Colon (tissue), 2 donors: ENCODE results near the gene FANCC.

ENCODE experiments used
- FAIRE-seq: peaks from 2 replicates; lab custom pipeline; 2012; peaks lifted over from hg19 to GRCh38; lab: Jason Lieb, UNC
- donor health status: control.
- donor health status: control.

Gene FANCC

DNA sequence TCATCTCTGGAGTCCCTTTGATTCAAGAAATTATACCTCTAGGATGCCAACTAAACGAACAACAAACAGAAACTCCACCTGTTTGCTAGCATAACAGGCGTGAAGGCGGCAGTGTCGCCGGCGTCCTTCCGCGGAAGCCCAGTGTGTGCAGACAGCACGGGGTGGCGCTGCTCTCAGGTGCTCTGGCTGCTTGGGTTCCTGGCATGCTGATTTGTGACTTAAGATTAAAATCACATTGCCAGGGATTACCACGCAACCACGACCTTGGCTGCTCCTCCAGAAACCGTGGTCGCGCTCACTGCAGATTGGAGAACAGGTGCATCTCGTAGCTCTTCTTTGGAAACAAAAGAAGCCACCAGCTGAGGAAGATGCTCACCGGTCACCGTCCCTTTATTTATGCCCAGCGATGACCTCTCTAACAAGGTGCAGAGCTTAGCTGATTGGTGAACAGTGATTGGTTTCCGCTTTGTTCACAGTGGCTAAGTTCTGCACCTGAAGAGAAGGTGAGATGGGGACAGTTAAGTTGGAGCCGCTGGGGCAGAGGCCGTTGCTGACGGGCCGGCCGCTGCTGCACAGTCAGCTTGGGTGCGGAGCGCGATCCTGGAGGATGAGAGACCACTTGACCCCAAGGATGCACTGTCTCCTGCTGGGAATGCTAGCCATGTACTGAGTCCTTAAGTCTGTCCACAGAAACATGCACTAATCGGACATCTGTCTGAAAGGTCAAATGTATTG lies 232.3 kb downstream of the FANCC start:
- FAIRE-seq, result no peak

DNA sequence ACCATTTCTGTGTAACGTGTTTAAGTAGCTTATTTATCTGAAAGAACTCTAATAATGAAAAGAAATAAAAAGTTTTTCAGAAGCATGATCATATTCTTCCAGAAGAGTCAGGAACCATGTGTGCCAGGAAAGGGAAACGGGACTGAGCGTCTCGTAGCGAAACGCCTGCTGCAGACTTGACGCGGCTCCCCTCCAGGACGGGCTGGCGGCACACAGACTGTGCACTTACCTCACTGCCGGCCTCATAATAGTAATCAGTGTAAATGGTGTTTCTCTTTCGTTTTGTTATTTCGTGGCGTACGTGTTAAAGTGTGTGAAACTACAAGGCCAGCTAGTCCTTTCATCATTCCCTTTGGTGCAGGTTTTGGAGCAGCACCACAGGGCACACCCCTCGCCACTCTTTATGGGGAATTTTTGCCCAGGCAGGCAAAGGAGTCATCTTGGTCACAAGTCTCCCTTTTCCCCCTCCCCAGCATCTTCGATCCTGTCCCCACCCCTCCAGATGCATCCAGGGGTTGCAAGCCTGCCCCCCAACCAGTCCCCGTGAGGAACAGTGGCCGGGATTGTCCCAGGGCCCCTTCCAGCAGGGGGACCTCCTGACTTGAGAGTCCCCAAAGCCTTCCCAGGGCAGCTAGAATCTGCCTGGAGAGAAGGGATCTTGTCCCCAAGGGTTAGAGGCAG lies 233.1 kb downstream of the FANCC start:
- no peak for FAIRE-seq

GRCh38 chr9:95083086-95083768 lies 234.3 kb downstream of the FANCC start:
- no peak for FAIRE-seq

GRCh38 chr9:95082401-95083084 lies 235.0 kb downstream of the FANCC start:
- no peak for FAIRE-seq

GRCh38 chr9:95081998-95082397 lies 235.5 kb downstream of the FANCC start:
- no peak for FAIRE-seq

DNA sequence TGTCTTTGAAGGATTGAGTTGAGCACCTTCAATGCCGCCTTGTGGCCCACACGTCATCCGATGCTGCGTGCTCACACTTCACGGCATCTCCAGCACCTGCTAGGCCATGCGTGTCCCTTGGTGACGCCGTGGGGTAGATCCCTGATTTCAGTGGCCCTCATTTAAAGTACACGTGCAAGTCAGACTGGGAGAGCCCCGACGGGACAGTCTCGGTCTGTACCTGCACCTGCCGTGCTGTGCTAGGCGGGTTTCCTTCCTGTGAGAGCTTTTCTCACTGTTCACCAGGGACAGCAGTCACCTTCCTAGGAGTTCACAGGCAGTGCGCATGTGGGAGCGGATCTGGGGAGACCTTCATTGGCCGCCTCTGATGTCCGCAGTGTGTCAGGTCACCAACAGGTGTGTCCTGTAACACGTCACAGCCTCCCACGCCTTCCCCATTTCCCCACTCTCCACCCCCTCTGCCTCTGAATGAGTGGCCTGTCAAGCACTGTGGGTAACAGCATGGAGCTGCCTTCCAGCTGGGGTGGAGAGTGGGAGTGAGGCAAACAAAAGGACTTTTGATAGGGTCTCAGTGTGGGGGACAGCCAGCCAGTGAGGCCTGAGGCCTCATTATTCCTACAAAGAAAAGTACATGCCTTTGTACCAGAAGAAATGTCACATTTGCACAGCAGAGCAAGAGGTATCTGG lies 236.4 kb downstream of the FANCC start:
- FAIRE-seq, result no peak

DNA sequence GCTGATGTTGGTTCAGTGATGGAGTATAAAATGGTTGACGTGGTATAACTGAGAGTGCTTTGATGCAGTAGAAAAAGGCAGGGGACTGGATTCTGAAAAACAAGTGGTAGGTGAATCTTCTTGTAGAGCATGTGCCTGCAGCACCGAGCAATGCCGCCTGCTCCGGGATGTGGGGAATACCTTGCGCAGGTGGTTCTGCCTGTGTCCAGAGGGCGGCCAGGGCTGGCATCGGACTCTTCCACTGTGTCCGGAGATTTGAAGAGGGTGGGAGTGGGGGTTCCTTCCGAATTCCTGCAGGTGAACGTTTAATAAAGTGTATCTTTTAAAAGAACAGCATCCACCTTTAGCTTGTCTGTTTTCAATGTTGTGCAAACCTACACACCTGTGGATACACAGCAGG lies 238.0 kb downstream of the FANCC start:
- no peak for FAIRE-seq

- no peak for FAIRE-seq
Measured at GRCh38 chr9:95078939-95079338, 238.6 kb downstream of the FANCC start.

- no peak for FAIRE-seq
Measured at GRCh38 chr9:95078511-95078910, 239.0 kb downstream of the FANCC start.

DNA sequence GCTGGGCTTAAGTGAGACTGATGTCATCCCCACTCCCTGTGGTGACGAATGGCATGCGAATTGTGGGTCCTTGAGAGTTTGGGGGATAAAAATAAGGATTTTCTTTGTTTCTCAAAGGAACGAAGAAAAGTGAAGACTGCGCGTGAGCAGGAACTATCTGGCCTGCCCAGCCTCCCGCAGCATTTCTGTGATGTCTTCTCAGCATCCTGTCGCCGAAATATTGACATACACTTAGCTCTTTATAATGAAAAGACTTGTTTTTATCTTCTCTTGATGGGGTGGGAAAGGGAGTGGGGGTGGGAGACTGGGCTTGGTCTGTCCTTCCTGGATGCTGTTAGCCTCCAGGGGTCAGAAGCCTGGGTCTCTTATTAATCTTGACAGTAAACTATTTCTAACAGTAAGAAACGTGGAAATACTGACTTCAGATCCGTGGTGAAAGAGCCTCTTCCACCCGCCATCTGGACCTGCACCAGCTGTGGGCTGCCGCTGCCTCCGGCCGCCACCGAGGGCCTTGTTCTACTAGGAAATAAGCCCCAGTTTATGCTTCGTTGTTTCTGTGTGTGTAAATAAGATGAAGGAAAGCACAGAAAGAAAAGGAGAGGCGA lies 239.6 kb downstream of the FANCC start:
- FAIRE-seq, result no peak

DNA sequence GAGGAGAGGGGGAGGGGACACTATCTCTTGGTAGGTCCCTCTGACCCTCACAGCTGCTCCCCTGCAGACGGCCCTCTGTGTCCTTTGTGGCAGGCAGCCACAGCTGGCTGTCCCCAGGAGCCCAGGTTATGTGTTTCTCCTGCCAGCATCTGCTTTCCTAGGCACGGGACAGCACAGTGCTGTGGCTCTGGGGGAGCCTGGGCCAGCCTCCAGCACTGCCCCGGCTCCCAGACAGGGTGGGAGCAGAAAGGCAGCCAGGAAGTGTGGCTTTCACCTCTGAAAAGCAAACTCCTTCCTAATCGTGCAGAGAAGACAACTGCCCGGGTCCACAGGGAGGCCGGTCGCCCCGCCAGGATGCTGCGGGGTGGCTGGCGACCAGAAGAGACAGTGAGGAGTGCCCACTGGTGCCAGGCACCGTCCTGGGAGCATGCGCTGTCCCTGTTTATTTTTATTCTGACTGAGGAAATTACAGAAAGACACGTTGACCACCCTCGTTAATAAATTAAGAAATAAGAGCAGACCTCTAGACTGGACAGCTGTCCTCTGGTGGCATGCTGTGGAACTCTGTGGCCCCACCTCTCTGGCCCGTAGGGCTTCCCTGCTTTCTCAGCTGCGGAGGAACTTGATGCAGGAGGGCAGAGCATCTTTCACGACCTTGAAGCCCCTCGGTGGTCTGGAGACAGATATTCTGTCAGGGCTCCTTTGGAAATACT lies 240.3 kb downstream of the FANCC start:
- FAIRE-seq, result no peak

GRCh38 chr9:95076696-95077052 lies 240.8 kb downstream of the FANCC start:
- no peak for FAIRE-seq

DNA sequence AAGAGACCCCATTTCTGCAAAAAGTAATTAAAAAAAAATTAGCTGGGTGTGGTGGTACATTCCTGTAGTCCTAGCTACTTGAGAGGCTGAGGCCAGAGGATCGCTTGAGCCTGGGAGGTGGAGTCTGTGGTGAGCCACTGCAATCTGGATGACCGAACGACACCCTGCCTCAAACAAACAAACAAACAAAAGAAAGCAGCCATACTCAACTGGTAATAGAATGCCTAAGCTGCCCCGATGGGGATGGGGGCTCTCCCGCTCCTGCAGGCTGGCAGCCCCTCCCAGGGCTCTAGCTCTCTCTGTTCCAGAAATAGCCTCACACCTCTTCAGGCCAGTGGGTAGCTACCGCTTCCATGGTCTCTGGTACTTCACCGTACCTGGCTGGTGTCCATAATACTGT lies 241.8 kb downstream of the FANCC start:
- no peak for FAIRE-seq

DNA sequence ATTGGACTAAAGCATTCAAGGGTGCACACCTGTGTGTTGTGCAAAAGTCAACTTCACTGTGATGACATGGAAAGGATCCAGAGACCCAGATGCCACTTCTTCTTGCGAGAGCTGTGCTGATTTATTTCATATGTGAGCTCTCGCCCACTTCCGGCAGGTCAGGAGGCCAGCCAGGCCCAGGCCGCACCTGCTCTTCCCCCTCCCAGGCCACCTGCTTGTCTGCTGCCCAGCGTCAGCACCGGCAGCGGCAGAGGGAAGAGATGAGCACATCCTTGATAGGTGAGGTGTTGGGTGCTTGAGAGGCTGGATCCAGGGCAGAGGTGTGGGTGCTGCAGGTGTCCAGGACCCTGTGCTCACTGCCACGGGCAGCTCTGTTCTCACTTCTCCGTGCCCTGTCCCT lies 242.9 kb downstream of the FANCC start:
- FAIRE-seq, result no peak

- FAIRE-seq, result no peak
Measured at GRCh38 chr9:95073918-95074317, 243.6 kb downstream of the FANCC start.

DNA sequence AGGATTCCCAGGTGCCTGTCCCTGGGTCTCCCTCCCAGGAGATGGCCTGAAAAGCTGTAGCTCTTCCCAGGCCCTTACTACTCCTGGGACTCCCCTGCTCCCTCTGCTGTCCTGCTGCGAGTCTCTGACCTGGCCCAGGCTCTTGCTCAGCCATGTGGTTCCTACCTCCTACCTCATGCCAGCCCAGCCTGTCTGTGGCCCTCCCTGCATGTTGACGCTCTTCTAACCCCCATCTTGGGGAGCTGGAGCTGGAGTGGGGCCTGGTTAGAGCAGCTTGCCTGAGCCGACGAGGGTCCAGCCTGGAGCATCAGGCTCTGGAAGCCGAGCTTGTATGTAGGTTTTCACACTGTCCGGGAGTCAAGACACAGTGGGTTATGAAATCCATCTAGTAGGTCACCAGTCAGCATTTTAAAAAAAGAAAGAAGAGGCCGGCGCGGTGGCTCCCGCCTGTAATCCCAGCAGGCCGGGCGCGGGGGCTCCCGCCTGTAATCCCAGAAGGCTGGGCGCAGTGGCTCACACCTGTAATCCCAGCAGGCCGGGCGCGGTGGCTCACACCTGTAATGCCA lies 244.4 kb downstream of the FANCC start:
- FAIRE-seq, result no peak

- no peak for FAIRE-seq
Measured at GRCh38 chr9:95071925-95072324, 245.6 kb downstream of the FANCC start.

GRCh38 chr9:95071450-95071849 lies 246.1 kb downstream of the FANCC start:
- no peak for FAIRE-seq

DNA sequence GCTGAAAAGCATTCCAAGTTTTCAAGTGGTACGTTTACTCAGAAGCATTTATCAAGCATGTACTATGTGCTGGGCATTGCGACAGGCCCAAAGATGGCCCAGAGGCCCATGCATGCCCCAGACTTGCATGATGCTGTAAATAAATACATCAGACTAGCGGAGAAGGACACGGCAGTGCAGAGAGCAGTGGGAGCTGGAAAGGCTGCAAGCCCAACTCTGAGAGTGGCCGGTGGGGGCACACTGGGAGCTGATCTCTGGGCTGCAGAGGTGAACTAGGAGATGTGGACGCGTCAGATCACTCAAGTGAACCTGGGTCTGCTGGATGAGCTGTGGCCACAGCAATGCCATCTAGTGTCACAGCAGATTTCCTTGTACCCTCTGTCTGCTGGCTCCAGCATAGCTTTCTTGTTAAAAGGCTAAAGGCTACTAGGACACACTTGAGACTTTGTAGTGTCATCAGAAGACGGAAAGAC lies 246.9 kb downstream of the FANCC start:
- FAIRE-seq, result no peak

GRCh38 chr9:95067897-95068296 lies 249.6 kb downstream of the FANCC start:
- no peak for FAIRE-seq

- no peak for FAIRE-seq
Measured at GRCh38 chr9:95067057-95067456, 250.5 kb downstream of the FANCC start.
